GM04503 (cell line): ENCODE results near the gene DACH1.

ENCODE experiments used
- DNase-seq: peaks from one replicate; pipeline ENCODE4 v3.0.0-alpha.2; 2012; ENCODE audit warnings: low read depth

DACH1 gene

DNA sequence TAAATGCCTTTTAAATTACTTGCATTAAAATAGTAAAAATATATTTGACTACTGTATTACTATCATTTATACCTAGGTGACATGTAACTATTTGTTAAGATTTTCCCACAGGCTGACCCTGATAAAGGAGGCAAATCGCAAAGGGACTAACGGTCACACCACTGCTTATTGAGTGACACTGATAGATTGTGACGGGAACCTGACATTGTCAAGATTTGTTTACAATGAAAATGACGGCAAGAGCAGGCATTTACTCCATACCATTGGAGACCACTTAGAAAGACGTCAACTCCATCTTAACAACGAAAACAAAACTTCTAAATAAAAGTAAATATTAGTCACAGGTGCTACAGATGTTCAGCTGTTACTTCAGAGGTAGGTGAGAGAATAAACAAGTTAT, 289.0 kb downstream of the DACH1 start:
- no peak for DNase-seq

DNA sequence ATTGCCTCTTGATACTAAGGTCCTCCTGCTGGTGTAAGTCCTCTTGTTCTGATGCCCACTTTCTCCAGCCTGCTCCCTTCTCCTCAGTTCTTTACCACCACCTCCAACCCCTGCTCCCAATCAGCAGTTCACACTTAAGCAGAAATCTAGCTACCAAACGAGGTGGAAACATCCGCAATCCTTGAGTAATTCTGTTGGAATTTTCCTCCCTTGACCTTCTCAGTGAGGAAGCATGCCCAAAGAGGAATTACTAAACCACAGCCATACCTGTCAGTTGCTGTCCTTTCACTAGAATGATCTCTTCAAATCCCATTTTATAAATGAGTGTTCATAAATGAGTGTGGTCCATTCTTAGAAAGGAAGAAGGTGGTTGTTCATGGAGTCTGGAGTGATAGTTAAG, 289.9 kb downstream of the DACH1 start:
- no peak for DNase-seq

GRCh38 chr13:71576571-71576970, 290.4 kb downstream of the DACH1 start:
- DNase-seq = no peak

DNA sequence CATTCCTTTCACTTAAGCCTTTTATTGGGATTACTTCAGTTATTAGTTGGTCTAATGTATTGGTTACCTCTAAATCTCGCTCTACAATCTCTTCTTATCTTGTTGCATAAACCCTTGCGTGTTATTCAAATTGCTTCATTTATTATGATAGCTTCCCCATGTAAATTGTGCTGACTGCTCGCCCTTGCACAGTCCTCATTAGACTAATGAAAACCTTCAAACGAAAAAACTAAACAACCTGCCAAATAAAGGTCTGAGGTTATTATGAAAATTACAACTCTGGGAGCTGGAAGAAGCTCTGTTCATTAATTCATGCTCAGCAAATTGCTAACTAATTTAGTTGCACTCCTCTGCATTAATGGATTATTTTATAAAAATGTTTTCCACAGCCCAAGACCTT, 320.1 kb downstream of the DACH1 start:
- no peak for DNase-seq

DNA sequence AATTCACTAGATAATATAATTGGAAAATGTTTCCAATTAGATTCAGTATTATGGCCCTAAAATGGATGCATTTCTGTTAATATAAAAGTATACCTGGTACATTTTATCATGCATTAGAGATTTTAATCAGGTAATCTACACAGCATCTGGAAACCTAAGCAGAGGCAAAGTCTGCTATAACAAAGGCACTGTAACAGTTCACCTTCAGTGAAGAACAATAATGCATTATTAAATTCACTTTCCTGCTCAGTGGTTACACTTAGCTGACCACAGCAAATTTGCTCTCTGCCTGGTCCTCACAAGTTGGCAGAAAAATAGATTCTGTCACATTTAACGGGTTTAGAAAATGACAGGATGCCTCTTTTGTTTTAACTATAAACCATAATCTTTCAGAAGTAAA, 326.9 kb downstream of the DACH1 start:
- DNase-seq = no peak

GRCh38 chr13:71536201-71536600, 330.8 kb downstream of the DACH1 start:
- DNase-seq = no peak

GRCh38 chr13:71524613-71525304, 342.2 kb downstream of the DACH1 start:
- no peak for DNase-seq

DNA sequence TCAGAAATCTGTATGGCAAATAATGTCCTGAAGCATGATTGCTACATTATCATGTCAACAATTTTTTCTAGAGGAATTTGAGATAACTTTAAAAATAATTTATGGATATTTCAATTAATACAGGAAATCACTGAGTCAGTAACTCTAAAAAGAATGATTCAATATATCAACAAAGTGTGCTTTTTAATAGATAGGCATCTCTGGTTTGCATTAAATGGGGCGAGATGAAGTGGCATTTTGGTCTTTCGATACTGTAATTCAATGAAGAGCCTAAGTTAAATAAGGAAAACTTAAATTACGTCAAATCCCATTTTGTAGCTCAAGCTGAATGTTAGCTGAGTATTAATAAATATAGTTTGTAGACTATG, 342.8 kb downstream of the DACH1 start:
- no peak for DNase-seq

GRCh38 chr13:71522941-71523526, 344.0 kb downstream of the DACH1 start:
- DNase-seq = no peak

DNA sequence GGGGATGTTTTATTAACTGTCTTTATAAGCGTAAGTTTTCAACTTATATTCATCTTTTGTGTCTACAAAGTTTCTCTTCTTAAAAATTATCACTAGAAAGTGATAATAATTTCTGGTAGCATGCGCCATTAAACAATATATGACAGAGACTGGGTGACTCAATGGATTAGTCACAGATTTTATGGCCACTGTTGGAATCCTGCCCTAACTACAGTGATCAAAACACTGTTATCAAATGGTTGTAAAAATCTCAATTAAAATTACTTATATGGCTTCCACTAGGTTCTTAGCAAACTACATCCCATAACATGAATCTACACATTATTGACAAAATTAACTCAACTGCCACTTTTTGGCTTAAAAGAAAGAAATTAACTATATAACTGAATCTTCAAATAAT, 350.0 kb downstream of the DACH1 start:
- DNase-seq = no peak

DNA sequence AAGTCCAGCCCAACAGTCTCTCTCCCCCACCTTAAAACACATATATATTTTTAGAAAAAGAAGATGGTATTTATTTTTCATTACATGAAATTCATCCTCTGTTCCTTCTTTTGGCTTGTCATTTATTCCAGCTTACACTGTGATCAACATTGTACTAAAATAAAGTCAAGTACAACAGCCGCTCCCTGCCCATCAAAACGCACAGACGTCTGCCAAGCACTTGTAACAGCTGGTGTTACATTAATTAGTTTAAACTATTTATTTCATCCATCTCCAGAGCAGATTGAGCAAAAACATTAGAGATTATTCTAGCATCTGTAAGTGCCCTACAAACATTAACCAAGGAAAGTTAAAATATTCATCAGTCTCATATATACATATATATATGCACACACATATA, 350.5 kb downstream of the DACH1 start:
- no peak for DNase-seq

DNA sequence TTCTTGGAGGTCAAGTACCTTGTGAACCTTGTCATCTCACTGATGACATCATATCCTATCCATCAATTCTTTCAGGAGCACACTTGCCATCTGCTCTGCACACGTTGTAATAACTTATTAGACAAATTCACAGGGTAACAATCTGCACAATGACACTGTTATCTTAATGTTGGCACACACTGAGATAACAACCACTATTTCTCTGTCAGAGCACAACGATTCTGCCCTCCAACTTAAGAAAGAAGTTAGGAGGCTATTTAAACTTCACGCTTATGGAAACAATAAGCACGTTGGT, 351.3 kb downstream of the DACH1 start:
- DNase-seq = no peak

DNA sequence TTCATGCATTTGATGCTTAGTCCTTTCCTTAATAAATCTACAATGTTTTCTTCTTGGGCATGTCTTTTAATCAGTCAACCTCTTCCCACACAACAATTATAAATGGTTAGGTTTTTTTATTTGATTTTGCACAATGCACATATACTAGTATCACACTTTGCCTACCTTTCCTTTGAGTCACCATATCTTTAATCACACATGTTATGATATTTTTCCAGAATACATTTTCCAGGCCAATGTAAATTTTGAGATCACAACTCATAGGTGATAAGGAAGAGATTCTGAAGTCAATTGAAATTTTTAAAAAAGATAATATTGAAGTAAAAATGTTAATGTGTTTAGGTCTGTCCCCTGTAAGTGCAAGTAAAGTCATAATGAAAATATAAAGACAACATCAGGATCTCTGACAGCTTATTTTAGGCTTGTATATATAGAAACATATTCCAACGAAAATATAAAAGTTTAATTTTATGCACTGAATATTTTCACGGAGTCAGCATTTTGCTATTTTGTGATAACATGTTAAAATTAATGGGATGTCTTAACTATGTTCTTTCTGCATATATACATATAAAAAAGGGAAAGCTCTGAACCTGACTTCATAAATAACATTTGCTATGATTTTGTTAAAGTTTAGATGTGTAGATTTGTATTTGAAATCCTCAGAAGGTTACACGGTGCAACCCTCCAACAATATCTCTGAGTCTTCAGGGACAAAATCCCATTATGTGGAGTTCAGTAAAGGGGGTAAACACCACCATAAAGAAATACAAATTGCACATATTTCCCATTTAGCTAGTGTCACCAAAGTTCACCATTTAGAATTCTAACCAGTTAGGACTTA, 351.9 kb downstream of the DACH1 start:
- DNase-seq = no peak

DNA sequence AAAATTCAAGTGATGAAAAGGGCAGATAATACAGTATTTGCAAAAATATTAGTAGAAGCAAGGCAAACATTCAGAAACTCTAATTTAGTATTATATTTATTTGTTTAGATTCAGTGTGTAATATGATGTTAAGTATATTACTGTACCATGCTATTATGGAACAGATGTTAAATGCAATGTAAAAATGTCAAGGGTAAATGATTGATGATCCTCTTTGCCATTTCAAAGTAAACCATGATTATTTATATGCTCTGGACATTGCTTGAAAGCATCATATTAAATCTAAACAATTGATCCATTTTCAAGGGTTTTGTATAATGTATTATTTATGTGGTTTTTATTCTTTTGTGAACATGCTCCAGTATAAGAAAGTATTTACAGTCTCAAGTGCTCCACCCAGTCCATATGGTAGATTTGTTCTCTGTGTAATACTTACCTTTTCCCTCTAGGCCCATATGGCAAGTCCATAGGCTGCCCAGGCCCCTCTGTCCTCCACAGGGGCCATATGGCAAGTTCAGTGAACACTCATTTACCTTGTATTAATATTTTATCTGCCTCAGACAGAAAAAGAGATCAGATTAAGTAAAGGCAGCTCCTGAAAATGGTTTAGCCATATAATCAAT, 353.5 kb downstream of the DACH1 start:
- no peak for DNase-seq

- no peak for DNase-seq
Observed at GRCh38 chr13:71503781-71504180, 363.2 kb downstream of the DACH1 start.

GRCh38 chr13:71499944-71500514, 367.0 kb downstream of the DACH1 start:
- DNase-seq = no peak

- DNase-seq = no peak
Observed at GRCh38 chr13:71499235-71499634, 367.8 kb downstream of the DACH1 start.

DNA sequence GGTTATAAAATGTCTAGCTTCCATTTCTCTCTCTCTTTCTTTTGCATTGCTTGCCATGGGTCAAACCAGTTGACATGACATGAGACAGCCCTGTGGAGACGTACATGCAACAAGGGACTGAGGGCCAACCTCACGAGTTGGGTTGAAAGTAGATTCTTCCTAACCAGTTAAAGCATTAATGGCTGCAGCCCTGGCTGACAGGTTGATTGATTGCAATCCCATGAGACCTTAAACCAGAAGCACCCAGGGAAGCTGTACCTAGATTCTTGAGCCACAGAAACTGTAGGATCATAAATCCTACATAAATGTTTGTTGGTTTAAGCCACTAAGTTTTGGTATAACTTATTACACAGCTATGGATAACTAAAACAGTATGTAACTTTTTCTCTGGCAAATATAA, 373.8 kb downstream of the DACH1 start:
- DNase-seq = no peak

- DNase-seq = no peak
Observed at GRCh38 chr13:71492346-71492871, 374.6 kb downstream of the DACH1 start.

- DNase-seq = no peak
Observed at GRCh38 chr13:71491010-71491409, 376.0 kb downstream of the DACH1 start.

- no peak for DNase-seq
Observed at GRCh38 chr13:71489041-71489440, 378.0 kb downstream of the DACH1 start.

GRCh38 chr13:71488201-71488600, 378.8 kb downstream of the DACH1 start:
- no peak for DNase-seq

DNA sequence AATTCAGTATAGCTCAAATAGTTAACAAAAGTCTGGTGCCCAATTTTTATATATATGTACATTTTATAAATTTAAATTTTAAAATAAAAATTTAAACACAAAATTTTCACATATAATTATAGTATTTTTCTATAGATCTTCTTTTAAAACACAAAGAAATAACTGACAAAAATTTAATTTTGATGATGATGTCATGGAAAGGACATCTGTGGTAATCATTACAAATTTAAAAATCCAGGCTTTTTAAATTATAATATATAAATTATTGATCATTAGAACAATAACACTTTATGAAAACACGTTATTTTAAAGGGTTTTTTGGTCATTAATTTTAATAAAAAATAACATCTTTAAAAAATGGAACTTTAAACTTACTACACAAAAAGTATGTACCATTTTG, 381.1 kb downstream of the DACH1 start:
- DNase-seq = no peak
